SH-SY5Y (cell line): Measurements from ENCODE around the gene SRRD.

Experiments
- GATA2 ChIP-seq: IDR thresholded peaks from 2 replicates; pipeline ENCODE4 v1.6.1; 2011; ENCODE audit warnings: mild to moderate bottlenecking, low read depth, low read length
- GATA3 ChIP-seq: IDR thresholded peaks from 2 replicates; pipeline ENCODE4 v1.6.1; 2011; ENCODE audit warnings: low read depth, mild to moderate bottlenecking, low read length, moderate library complexity

DNA sequence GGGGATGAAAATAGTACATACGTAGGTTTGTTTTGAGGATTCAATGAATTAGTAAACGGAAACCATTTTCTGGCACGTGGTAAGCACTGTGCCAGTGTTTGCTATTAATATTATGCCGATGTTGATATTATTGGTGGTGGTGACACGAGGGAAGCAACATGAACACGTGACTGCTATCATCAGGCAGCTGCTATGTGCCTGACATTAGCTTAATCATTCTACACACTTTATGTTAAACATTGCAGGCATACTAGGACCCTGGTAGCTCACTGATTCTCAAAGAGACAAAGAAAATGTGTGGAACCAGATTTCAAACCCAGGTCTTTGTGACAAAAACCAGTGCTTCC is 656 bp downstream of the SRRD start:
- TF ChIP-seq GATA3 (no peak), GATA2 (no peak)
